Measurements from ENCODE around the gene SOAT1. TPM values are rescaled to one million over a fixed set of nuclear protein-coding genes. Genes with fewer than 3 reads are reported as not detected.
"Not testable (repeated sequence)": the region's sequence is repeated elsewhere in the genome, so short reads cannot be mapped to it uniquely, and the experiment has no call there.

SOAT1 gene
- total RNA-seq, 1 experiment from 2014 or later: 9.7 TPM

- Histone ChIP-seq H3K9me3 (no peaks in the 10 kb centered on the region), H3K4me3 (no peak overlapping the region), H3K36me3 (no peaks in the 10 kb centered on the region; the same call in 1 of the 2 replicates), H3K27me3 (no peaks in the 10 kb centered on the region)
- DNase-seq: no peak
Measured at GRCh38 chr1:179369751-179370341, 76.2 kb downstream of the SOAT1 start.

GRCh38 chr1:179372160-179372559 lies 78.6 kb downstream of the SOAT1 start:
- no peaks in the 10 kb centered on the region for H3K36me3 ChIP-seq
- H3K9me3 ChIP-seq: no peaks in the 10 kb centered on the region
- no peak overlapping the region for H3K4me3 ChIP-seq
- DNase-seq: no peak
- no peaks in the 10 kb centered on the region for H3K27me3 ChIP-seq

DNA sequence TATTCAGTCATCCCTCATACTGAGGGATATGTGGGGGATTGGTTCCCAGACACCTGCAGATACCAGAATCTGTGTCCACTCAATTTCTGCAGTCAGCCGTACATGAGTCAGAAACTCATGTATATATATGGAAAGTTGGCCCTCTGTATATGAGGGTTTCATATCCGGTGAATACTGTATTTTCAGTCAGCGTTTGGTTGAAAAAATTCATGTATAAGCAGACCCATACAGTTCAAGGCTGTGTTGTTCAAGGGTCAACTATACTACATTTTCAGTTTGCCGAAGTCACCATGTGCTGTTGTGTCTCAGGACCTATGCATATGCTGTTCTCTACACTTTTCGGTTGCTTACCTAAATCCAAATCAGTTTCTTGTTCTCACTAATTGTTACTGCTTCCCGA lies 82.6 kb downstream of the SOAT1 start:
- no peak overlapping the region for H3K4me3 ChIP-seq
- no peaks in the 10 kb centered on the region for H3K36me3 ChIP-seq
- H3K27me3 ChIP-seq: no peaks in the 10 kb centered on the region
- H3K9me3 ChIP-seq: no peaks in the 10 kb centered on the region; the same call in 1 of the 2 replicates
- no peak for DNase-seq

GRCh38 chr1:179380299-179380698 lies 86.7 kb downstream of the SOAT1 start:
- peak; percentile 39 for DNase-seq

DNA sequence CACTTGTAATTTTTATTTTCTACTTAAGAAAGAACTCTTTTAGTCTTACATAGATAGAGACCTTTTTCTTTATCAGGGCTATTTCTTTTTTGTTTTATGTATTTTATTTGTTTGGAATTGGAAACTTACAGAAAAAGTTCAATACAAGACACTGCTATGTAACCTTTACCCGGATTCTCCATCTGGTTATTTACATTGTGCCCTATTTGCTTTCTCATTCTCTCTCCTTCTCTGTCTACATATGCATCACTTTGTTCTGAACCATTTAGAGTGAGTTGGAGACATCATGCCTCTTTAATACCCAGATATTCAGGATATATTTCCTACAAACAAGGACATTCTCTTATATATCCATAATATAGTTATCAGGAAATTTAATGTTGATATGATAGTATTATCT lies 90.4 kb downstream of the SOAT1 start:
- H3K27me3 ChIP-seq: no peaks in the 10 kb centered on the region
- DNase-seq: no peak
- H3K9me3 ChIP-seq: no peaks in the 10 kb centered on the region; the same call in 1 of the 2 replicates
- no peak overlapping the region for H3K4me3 ChIP-seq
- no peaks in the 10 kb centered on the region for H3K36me3 ChIP-seq

More at GRCh38 chr1:179380299-179380698, 86.7 kb downstream of the SOAT1 start:
- Histone ChIP-seq H3K9me3 (no peaks in the 10 kb centered on the region; the same call in 1 of the 2 replicates), H3K4me3 (no peak overlapping the region), H3K36me3 (no peaks in the 10 kb centered on the region), H3K27me3 (no peaks in the 10 kb centered on the region)

- no peak for DNase-seq
- Histone ChIP-seq H3K9me3 (no peaks in the 10 kb centered on the region), H3K36me3 (no peaks in the 10 kb centered on the region), H3K27me3 (no peaks in the 10 kb centered on the region), H3K4me3 (no peak overlapping the region)
Measured at GRCh38 chr1:179385510-179385909, 91.9 kb downstream of the SOAT1 start.

DNA sequence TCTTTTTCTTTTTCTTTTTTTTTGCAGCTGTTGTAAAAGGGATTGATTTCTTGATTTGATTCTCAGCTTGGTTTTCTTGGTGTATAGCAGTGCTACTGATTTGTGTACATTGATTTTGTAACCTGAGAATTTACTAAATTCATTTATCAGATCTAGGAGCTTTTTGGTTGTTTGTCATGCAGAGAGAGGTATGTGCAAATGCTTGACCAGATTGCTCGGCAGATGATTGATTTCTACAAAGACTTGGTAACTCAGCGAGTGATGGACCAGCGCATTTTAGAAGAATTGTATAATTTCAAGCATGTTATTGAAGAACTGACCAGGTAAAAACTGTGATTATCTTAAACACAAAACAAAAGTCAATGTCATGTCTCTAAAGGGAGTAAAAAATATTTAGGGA lies 100.1 kb downstream of the SOAT1 start:
- Histone ChIP-seq H3K4me3 (no peak overlapping the region), H3K36me3 (no peaks in the 10 kb centered on the region; the same call in 1 of the 2 replicates), H3K27me3 (no peaks in the 10 kb centered on the region), H3K9me3 (peaks cover 22% of the 10 kb centered on the region; the same call in 1 of the 2 replicates)
- no peak for DNase-seq

- not testable (repeated sequence) for H3K27me3 ChIP-seq, DNase-seq, H3K4me3 ChIP-seq, H3K9me3 ChIP-seq, H3K36me3 ChIP-seq
Measured at GRCh38 chr1:179399399-179399798, 105.8 kb downstream of the SOAT1 start.

Other genes with a start within 250 kb of the SOAT1 start
- 56.3 and 102 TPM in 2 replicates for gene TOR3A, start 211.7 kb upstream of the SOAT1 start, total RNA-seq (2014; rRNA removed; shearing (Covaris generic); ENCODE audit: low replicate concordance)
- 31.3 and 33.6 TPM in 2 replicates for gene ABL2, start 64.1 kb upstream of the SOAT1 start, total RNA-seq (2014; rRNA removed; shearing (Covaris generic); ENCODE audit: low replicate concordance)
- 0.82 TPM in 1 of 2 replicates, not detected in the other for gene AXDND1, start 72.2 kb downstream of the SOAT1 start, total RNA-seq (2014; rRNA removed; shearing (Covaris generic); ENCODE audit: low replicate concordance)

Data from MG63 (cell line).